ENCODE data around the gene C6orf89. TPM values are rescaled to one million over a fixed set of nuclear protein-coding genes. Genes with fewer than 3 reads are reported as not detected.

C6orf89 gene
- total and polyA plus RNA-seq, 2 of the 8 experiments (the other 6 are each of a cell fraction or from before 2014, with no cell fraction given): 4.6 to 12.3 TPM

DNA sequence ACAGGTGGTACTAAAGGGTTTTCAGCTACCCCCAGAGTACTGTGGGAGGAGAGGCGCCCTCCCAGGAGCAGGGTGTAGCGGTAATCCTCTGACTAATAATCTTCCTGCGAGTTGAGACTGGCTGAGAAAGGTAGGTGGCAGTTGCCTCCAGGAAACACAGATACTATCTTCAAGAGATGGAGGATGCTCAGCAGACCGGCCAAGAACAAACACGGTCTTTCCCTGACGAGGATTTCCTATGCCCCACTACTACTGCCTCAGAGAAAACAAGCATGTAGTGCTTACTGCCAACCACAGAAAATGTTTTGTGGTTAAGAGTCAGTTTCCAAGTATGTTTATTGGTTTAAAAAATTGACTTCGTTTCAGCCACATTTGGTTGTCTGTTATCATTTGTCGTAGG lies 26.8 kb downstream of the C6orf89 start:
- no peak overlapping the region for H3K4ac ChIP-seq (replicated peaks; ENCODE audit: insufficient read length, low read depth, low read length)
- H3K79me1 ChIP-seq (ENCODE audit: low read depth, low read length): no peaks in the 10 kb centered on the region
- no peak overlapping the region for H3K4me3 ChIP-seq (ENCODE audit: extremely low read depth in 1 of 4, insufficient read depth in 2 of 4, low read depth in 3 of 4, low read length in 4 of 4)
- no peak overlapping the region for H3K56ac ChIP-seq (replicated peaks; ENCODE audit: insufficient read length, low read depth, low read length)
- H3K14ac ChIP-seq (ENCODE audit: insufficient read length): no peak overlapping the region
- H4K8ac ChIP-seq (ENCODE audit: extremely low read depth, insufficient read depth, low read length): no peak overlapping the region
- no peak overlapping the region for H2AFZ ChIP-seq (ENCODE audit: low read length)
- H4K5ac ChIP-seq (ENCODE audit: insufficient read length, low read depth, low read length): no peak overlapping the region
- no peaks in the 10 kb centered on the region for H3K27me3 ChIP-seq (replicated peaks in 1 of 4; ENCODE audit: control insufficient read depth in 3 of 4, extremely low read depth in 1 of 4, insufficient read depth in 3 of 4, low read length in 3 of 4)
- no peak overlapping the region for H4K91ac ChIP-seq (replicated peaks; ENCODE audit: insufficient read length, low read length)
- H2BK12ac ChIP-seq (ENCODE audit: low read depth, low read length): no peak overlapping the region
- no peak overlapping the region for H3K23ac ChIP-seq (ENCODE audit: insufficient read length)
- no peaks in the 10 kb centered on the region for H4K20me1 ChIP-seq (replicated peaks in 1 of 2; ENCODE audit: control insufficient read depth in 1 of 2, insufficient read depth in 2 of 2, low read length in 2 of 2)
- FAIRE-seq: no peak
- no peak overlapping the region for H2BK15ac ChIP-seq (ENCODE audit: low read length)
- no peak overlapping the region for H2BK120ac ChIP-seq (replicated peaks; ENCODE audit: low read depth, low read length)
- H2BK5ac ChIP-seq (ENCODE audit: low read depth, low read length): no peak overlapping the region
- H3K4me1 ChIP-seq (replicated peaks in 1 of 4; ENCODE audit: control insufficient read depth in 3 of 4, insufficient read depth in 4 of 4, low read length in 3 of 4): no peaks in the 10 kb centered on the region; a peak in 1 of 7 replicates
- H3K27ac ChIP-seq (ENCODE audit: low read depth, low read length): no peak overlapping the region
- no peak overlapping the region for H3K18ac ChIP-seq (ENCODE audit: extremely low read depth, low read length)
- CTCF ChIA-PET (ENCODE audit: partially characterized antibody): interaction anchor here (1.7 to 3.7 kb wide), 3 partner anchors 14 to 106 kb away, joined by 3 to 20 read pairs (median 8); no protein-coding TSS in a partner anchor
- TF ChIP-seq KDM1A (IDR thresholded peaks at IDR 0.05; ENCODE audit: borderline replicate concordance, low read length) (no peak), GTF2F1 (IDR thresholded peaks at IDR 0.05; ENCODE audit: borderline replicate concordance, low read depth, low read length) (no peak), CHD2 (IDR thresholded peaks at IDR 0.05; ENCODE audit: low read length) (no peak), TEAD4 (IDR thresholded peaks at IDR 0.05; ENCODE audit: low read depth, low read length) (no peak), YY1 (IDR thresholded peaks at IDR 0.05; ENCODE audit: low read depth, low read length) (no peak), ASH2L (IDR thresholded peaks at IDR 0.05; ENCODE audit: low read length) (no peak)
- no peaks in the 10 kb centered on the region for H3K9me3 ChIP-seq (ENCODE audit: insufficient read depth in 2 of 2, low read depth in 1 of 2, low read length in 1 of 2)
- H3K36me3 ChIP-seq (ENCODE audit: control insufficient read depth in 2 of 4, insufficient read depth in 4 of 4, low read length in 3 of 4): no peaks in the 10 kb centered on the region
- no peak overlapping the region for H2AK5ac ChIP-seq (ENCODE audit: low read depth, low read length)
- H3K23me2 ChIP-seq (ENCODE audit: low read depth, low read length): no peaks in the 10 kb centered on the region
- POLR2A ChIA-PET (ENCODE audit: partially characterized antibody): interaction anchor here (1.8 kb wide), 1 partner anchor 38 kb away, joined by 9 read pairs; the partner anchor contains the start of gene PPIL1
- H3K9ac ChIP-seq (replicated peaks in 1 of 4; ENCODE audit: extremely low read depth in 1 of 4, low read depth in 3 of 4, low read length in 3 of 4): no peak overlapping the region
- H3K4me2 ChIP-seq (ENCODE audit: insufficient read depth in 1 of 2, low read depth in 2 of 2, low read length in 2 of 2): no peak overlapping the region
- no peak for DNase-seq (ENCODE audit: low read depth in 1 of 2, low spot score in 2 of 2)
- H2BK20ac ChIP-seq (ENCODE audit: low read length): no peak overlapping the region
- 82% methylated on average over 8 of the region's 8 CpGs; no CpG with 5 or more reads in 1 of the 2 experiments for WGBS, 2 experiments (ENCODE audit: extremely low coverage in 1 of 2, insufficient coverage in 1 of 2, insufficient read length in 1 of 2, insufficient replicate concordance in 2 of 2, low coverage in 1 of 2, low lambda C conversion rate in 2 of 2, missing lambda C conversion rate in 1 of 2)
- no peaks in the 10 kb centered on the region for H3K79me2 ChIP-seq (ENCODE audit: control insufficient read depth in 1 of 2, insufficient read depth in 2 of 2, low read length in 2 of 2)
